A549 (cell line): ENCODE measurements around the gene PIAS2. TPM values are rescaled to one million over a fixed set of nuclear protein-coding genes. Genes with fewer than 3 reads are reported as not detected.

Experiments used
- ATAC-seq, 2 experiments: fragments of 200-7000 bp in 1 of 2; fragments of >200 bp in 1 of 2; cut with Nextera tagmentation in 1 of 2; cut with Tn5 transposase in 1 of 2; 3 replicates each; pipeline versions ENCODE4 v1.8.0 to v1.9.1; 2018 to 2020; ENCODE audit warnings: mild to moderate bottlenecking in 1 of 2, moderate library complexity in 1 of 2
- CTCF ChIA-PET: fragments of 300-600 bp; sonication (Branson Sonifier 250); formaldehyde crosslinking; extraction: SDS; loops from one replicate; lab custom pipeline; 2021; ENCODE audit warnings: antibody characterized with exemption, inconsistent platforms; lab: Yijun Ruan, JAX
- POLR2A ChIA-PET: fragments of 350-600 bp; formaldehyde crosslinking; extraction: SDS; loops from one replicate; lab custom pipeline; 2021; ENCODE audit warnings: antibody characterized with exemption, inconsistent platforms; lab: Yijun Ruan, JAX
- DNase-seq, 2 experiments: peaks; one replicate each; pipeline versions ENCODE4 v3.0.0 to v3.0.0-alpha.2; 2011 to 2016; ENCODE audit warnings: low read depth in 1 of 2, low spot score in 1 of 2
- FAIRE-seq: peaks from 2 replicates; lab custom pipeline; 2011; peaks lifted over from hg19 to GRCh38; lab: Jason Lieb, UNC
- H3K27ac ChIP-seq, 2 experiments: fragments of >200 bp; sonication (Bioruptor Twin); formaldehyde crosslinking; 3 replicates each; pipeline ENCODE4 v1.5.1; 2016 to 2017
- H3K4me1 ChIP-seq: fragments of >200 bp; sonication (Bioruptor Twin); formaldehyde crosslinking; 3 replicates; pipeline ENCODE4 v1.6.1; 2016
- H3K4me2 ChIP-seq: fragments of >200 bp; sonication (Bioruptor Twin); formaldehyde crosslinking; 3 replicates; pipeline ENCODE4 v1.6.1; 2016
- H3K4me3 ChIP-seq: fragments of >200 bp; sonication (Bioruptor Twin); formaldehyde crosslinking; 3 replicates; pipeline ENCODE4 v1.5.1; 2016
- H3K9me3 ChIP-seq: fragments of >200 bp; sonication (Bioruptor Twin); formaldehyde crosslinking; 3 replicates; pipeline ENCODE4 v1.6.1; 2016
- BHLHE40 ChIP-seq: IDR thresholded peaks from 2 replicates; pipeline ENCODE4 v1.6.1; 2012; ENCODE audit warnings: low read depth, low read length, inconsistent platforms
- HDAC2 ChIP-seq: fragments of 200-600 bp; sonication (generic); IDR thresholded peaks from 2 replicates; pipeline ENCODE4 v1.6.1; 2016
- HOXB13 ChIP-seq: fragments of 250-450 bp; sonication (Bioruptor Pico); IDR thresholded peaks from 2 replicates; pipeline ENCODE4 v1.5.0; 2020; ENCODE audit warnings: low read depth, mild to moderate bottlenecking, moderate library complexity
- HOXB5 ChIP-seq: fragments of 250-450 bp; sonication (Bioruptor Pico); IDR thresholded peaks from 2 replicates; pipeline ENCODE4 v1.5.0; 2020; ENCODE audit warnings: mild to moderate bottlenecking, moderate library complexity
- KDM1A ChIP-seq: fragments of 200-600 bp; sonication (generic); IDR thresholded peaks from 2 replicates; pipeline ENCODE4 v1.6.1; 2016; ENCODE audit warnings: low read depth, mild to moderate bottlenecking
- MAFK ChIP-seq: fragments of 450-650 bp; IDR thresholded peaks from 2 replicates; pipeline ENCODE4 v1.6.1; 2014; ENCODE audit not compliant: partially characterized antibody
- MYC ChIP-seq: IDR thresholded peaks from 2 replicates; pipeline ENCODE4 v1.6.1; 2012; ENCODE audit warnings: mild to moderate bottlenecking, inconsistent platforms, low read length, improper control_type of control experiment, borderline replicate concordance
- NPAS2 ChIP-seq: fragments of 250-450 bp; sonication (Bioruptor Pico); IDR thresholded peaks from 2 replicates; pipeline ENCODE4 v1.8.0; 2022; ENCODE audit warnings: mild to moderate bottlenecking, moderate library complexity, borderline replicate concordance
- POLR2AphosphoS2 ChIP-seq: conservative IDR thresholded peaks from 2 replicates; pipeline ENCODE4 v1.6.1; 2012; ENCODE audit warnings: low read length, improper control_type of control experiment, inconsistent platforms
- RAD21 ChIP-seq, 2 experiments: fragments of >200 bp in 1 of 2; sonication (Bioruptor Twin) in 1 of 2; formaldehyde crosslinking in 1 of 2; IDR thresholded peaks in 1 of 2; conservative IDR thresholded peaks in 1 of 2; 2 replicates in 1 of 2; 3 replicates in 1 of 2; pipeline ENCODE4 v1.6.1; 2012 to 2018; ENCODE audit warnings: inconsistent platforms in 1 of 2
- RARB ChIP-seq: fragments of 250-450 bp; sonication (Bioruptor Pico); IDR thresholded peaks from 2 replicates; pipeline ENCODE4 v1.8.0; 2021; ENCODE audit warnings: mild to moderate bottlenecking, moderate library complexity
- RFX5 ChIP-seq: fragments of 450-650 bp; IDR thresholded peaks from 2 replicates; pipeline ENCODE4 v1.7.1; 2014; ENCODE audit warnings: antibody characterized with exemption, mild to moderate bottlenecking, moderate library complexity
- RNF2 ChIP-seq: fragments of 200-600 bp; sonication (generic); IDR thresholded peaks from 2 replicates; pipeline ENCODE4 v1.6.1; 2016; ENCODE audit warnings: low read depth, mild to moderate bottlenecking, antibody characterized with exemption, moderate library complexity, borderline replicate concordance
- SMC3 ChIP-seq: fragments of >200 bp; sonication (Bioruptor Twin); formaldehyde crosslinking; IDR thresholded peaks from 3 replicates; pipeline ENCODE4 v1.6.1; 2018; ENCODE audit warnings: inconsistent platforms
- TFCP2L1 ChIP-seq: fragments of 250-450 bp; sonication (Bioruptor Pico); IDR thresholded peaks from 2 replicates; pipeline ENCODE4 v1.5.0; 2021; ENCODE audit warnings: mild to moderate bottlenecking
- ZFP36 ChIP-seq: fragments of 450-650 bp; IDR thresholded peaks from 2 replicates; pipeline ENCODE4 v1.6.1; 2014; ENCODE audit warnings: borderline replicate concordance; ENCODE audit not compliant: partially characterized antibody
- WGBS: methylation state at CpG from one replicate; pipeline ENCODE4 v1.1.6; 2017; ENCODE audit errors: missing lambda C conversion rate; 5-methylcytosine and 5-hydroxymethylcytosine counted together
- polyA plus RNA-seq, 4 experiments: library from polyadenylated mRNA; depleted of rRNA in 3 of 4; stranded (reverse); fragments of >200 nt; fragmentation: RNase III in 1 of 4; extraction: RNeasy Plus Mini Kit Qiagen cat#74134 plus additional on column Dnase treatment in 1 of 4; gene quantifications; 2 replicates in 3 of 4; 3 replicates in 1 of 4; pipeline ENCODE4 v1.2.3, GENCODE V29; 2011 to 2017
- TF ChIP-seq, protein P1 (sequence below): fragments of >200 bp; sonication (Bioruptor Twin); formaldehyde crosslinking; IDR thresholded peaks from 3 replicates; pipeline ENCODE4 v1.6.1; 2016
- TF ChIP-seq, protein P2 (sequence below): fragments of >200 bp; sonication (Bioruptor Twin); formaldehyde crosslinking; IDR thresholded peaks from 3 replicates; pipeline ENCODE4 v1.5.1; 2016
- TF ChIP-seq, protein P3 (sequence below): fragments of >200 bp; sonication (Bioruptor Twin); formaldehyde crosslinking; IDR thresholded peaks from 2 replicates; pipeline ENCODE4 v1.6.1; 2016
- TF ChIP-seq, protein P4 (sequence below): fragments of 450-650 bp; IDR thresholded peaks from 2 replicates; pipeline ENCODE4 v1.6.1; 2014; ENCODE audit warnings: antibody characterized with exemption
- TF ChIP-seq, protein P5 (sequence below): IDR thresholded peaks from 2 replicates; pipeline ENCODE4 v1.6.1; 2012
- TF ChIP-seq, protein P6 (sequence below): IDR thresholded peaks from 2 replicates; pipeline ENCODE4 v1.6.1; 2012; ENCODE audit warnings: low read depth, borderline replicate concordance

PIAS2 gene
- polyA plus RNA-seq, 2 of the 4 experiments (the other 2 are of a cell fraction), result 6.7 to 6.8 TPM

DNA sequence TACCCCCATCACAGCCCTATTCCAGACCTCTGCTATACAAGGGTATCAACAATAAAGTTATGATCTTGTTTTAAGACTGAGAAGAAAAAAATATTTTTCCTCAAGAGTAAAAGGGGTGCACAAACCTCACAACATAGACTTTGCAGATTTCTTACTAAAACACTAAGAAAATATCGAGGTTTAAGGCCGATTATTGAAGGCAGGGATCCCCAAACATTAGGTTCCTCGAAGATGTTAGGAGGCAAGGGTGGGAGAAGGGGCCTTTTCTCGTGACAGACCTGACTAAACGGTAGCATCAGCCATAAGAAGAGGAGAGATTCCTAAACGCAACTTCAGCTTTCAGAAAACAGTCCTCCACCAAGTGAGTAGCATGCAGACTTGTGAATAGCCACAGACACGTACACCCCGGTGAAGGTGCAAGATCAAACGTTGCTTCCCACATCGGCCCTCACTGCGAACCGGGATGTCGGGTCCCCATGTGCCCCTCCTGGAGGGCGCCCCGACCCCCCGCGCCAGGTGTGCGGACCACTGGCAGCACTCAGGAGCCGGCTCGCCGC is 678 bp downstream of the PIAS2 start:
- H3K9me3 ChIP-seq, result no peaks in the 10 kb centered on the region
- H3K27ac ChIP-seq, result peak overlapping the region; percentile 92 to 95
- POLR2A ChIA-PET, result interaction anchor here (1.0 to 1.2 kb wide), 2 partner anchors 39 to 233 kb away, joined by 3 read pairs; no protein-coding TSS in a partner anchor
- 2% methylated on average over 11 of the region's 21 CpGs for WGBS
- peaks cover 12% of the 10 kb centered on the region; the same call in 1 of the 3 replicates for H3K4me1 ChIP-seq
- CTCF ChIA-PET, result no interaction called here
- no peak for FAIRE-seq
- peak in 1 of 2 experiments; percentile 14 for DNase-seq
- peak in 1 of 2 experiments; percentile 11; a peak in 2 of 6 replicates for ATAC-seq
- H3K4me2 ChIP-seq, result peak overlapping the region; percentile 77
- peak overlapping the region; percentile 96 for H3K4me3 ChIP-seq
- TF ChIP-seq ZFP36 (no peak), RARB (CRISPR knock-in tag) (no peak), NPAS2 (CRISPR knock-in tag) (no peak), HOXB13 (no peak), MAFK (no peak), KDM1A (no peak), HOXB5 (CRISPR knock-in tag) (no peak)
- TF ChIP-seq, protein P1, sequence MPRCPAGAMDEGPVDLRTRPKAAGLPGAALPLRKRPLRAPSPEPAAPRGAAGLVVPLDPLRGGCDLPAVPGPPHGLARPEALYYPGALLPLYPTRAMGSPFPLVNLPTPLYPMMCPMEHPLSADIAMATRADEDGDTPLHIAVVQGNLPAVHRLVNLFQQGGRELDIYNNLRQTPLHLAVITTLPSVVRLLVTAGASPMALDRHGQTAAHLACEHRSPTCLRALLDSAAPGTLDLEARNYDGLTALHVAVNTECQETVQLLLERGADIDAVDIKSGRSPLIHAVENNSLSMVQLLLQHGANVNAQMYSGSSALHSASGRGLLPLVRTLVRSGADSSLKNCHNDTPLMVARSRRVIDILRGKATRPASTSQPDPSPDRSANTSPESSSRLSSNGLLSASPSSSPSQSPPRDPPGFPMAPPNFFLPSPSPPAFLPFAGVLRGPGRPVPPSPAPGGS, result no peak
- TF ChIP-seq, protein P2, sequence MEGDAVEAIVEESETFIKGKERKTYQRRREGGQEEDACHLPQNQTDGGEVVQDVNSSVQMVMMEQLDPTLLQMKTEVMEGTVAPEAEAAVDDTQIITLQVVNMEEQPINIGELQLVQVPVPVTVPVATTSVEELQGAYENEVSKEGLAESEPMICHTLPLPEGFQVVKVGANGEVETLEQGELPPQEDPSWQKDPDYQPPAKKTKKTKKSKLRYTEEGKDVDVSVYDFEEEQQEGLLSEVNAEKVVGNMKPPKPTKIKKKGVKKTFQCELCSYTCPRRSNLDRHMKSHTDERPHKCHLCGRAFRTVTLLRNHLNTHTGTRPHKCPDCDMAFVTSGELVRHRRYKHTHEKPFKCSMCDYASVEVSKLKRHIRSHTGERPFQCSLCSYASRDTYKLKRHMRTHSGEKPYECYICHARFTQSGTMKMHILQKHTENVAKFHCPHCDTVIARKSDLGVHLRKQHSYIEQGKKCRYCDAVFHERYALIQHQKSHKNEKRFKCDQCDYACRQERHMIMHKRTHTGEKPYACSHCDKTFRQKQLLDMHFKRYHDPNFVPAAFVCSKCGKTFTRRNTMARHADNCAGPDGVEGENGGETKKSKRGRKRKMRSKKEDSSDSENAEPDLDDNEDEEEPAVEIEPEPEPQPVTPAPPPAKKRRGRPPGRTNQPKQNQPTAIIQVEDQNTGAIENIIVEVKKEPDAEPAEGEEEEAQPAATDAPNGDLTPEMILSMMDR, result no peak
- TF ChIP-seq, protein P3, sequence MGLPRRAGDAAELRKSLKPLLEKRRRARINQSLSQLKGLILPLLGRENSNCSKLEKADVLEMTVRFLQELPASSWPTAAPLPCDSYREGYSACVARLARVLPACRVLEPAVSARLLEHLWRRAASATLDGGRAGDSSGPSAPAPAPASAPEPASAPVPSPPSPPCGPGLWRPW, result no peak
- TF ChIP-seq, all 56 proteins: peak for 0

DNA sequence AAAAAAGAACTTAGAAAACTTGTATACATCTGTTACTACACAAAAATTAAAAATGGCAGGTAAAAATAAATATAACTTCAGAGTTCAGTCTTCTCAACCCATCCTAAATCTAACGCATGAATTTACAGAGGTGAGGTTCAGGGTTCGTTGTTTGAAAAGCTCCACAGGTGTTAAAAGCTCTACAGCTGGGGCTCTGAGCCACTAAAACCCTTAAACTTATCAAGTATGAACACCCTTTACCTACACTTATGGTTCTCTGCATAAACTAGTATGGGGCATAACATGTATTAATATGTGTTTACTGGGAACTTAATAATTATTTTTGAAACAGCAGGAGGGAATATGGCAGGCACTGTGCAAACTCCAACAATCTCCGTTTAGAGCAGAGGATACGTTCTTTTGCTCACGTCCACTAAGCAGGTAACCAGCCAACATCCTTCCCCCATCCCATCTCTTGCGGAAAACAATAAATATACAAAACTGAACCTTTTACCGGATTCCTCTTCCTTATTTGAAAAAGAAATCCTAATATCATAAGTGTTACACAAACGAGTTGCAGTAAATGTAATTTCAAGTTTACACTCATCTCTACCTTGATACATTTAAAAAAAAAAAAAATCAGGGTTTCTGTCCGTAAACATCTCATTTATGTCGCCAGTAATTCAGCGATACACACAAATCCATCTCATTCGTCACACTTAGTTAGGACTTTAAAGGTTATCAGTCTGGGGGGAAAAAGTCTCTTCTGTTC is 1.3 kb downstream of the PIAS2 start:
- Histone ChIP-seq H3K4me3 (peak overlapping the region; percentile 96), H3K4me1 (peaks cover 12% of the 10 kb centered on the region; the same call in 1 of the 3 replicates), H3K9me3 (no peaks in the 10 kb centered on the region), H3K27ac (peak overlapping the region in 1 of 2 experiments; percentile 95; a peak in 4 of 6 replicates), H3K4me2 (peak overlapping the region; percentile 77)
- WGBS, result 78% methylated on average over 12 of the region's 12 CpGs
- POLR2A ChIA-PET, result no interaction called here
- TF ChIP-seq, protein P4, sequence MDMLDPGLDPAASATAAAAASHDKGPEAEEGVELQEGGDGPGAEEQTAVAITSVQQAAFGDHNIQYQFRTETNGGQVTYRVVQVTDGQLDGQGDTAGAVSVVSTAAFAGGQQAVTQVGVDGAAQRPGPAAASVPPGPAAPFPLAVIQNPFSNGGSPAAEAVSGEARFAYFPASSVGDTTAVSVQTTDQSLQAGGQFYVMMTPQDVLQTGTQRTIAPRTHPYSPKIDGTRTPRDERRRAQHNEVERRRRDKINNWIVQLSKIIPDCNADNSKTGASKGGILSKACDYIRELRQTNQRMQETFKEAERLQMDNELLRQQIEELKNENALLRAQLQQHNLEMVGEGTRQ, result no peak
- TF ChIP-seq HDAC2 (no peak), RAD21 (conservative IDR thresholded peaks at IDR 0.05 in 1 of 2, IDR thresholded peaks at IDR 0.05 in 1 of 2) (no peak), MYC (no peak), ZFP36 (no peak), NPAS2 (CRISPR knock-in tag) (no peak), BHLHE40 (no peak), TFCP2L1 (CRISPR knock-in tag) (no peak), MAFK (no peak), RFX5 (no peak), RNF2 (no peak), HOXB5 (CRISPR knock-in tag) (no peak), POLR2AphosphoS2 (no peak), SMC3 (no peak)
- TF ChIP-seq, protein P5, sequence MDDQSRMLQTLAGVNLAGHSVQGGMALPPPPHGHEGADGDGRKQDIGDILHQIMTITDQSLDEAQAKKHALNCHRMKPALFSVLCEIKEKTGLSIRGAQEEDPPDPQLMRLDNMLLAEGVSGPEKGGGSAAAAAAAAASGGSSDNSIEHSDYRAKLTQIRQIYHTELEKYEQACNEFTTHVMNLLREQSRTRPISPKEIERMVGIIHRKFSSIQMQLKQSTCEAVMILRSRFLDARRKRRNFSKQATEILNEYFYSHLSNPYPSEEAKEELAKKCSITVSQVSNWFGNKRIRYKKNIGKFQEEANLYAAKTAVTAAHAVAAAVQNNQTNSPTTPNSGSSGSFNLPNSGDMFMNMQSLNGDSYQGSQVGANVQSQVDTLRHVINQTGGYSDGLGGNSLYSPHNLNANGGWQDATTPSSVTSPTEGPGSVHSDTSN, result no peak
- TF ChIP-seq, protein P6, sequence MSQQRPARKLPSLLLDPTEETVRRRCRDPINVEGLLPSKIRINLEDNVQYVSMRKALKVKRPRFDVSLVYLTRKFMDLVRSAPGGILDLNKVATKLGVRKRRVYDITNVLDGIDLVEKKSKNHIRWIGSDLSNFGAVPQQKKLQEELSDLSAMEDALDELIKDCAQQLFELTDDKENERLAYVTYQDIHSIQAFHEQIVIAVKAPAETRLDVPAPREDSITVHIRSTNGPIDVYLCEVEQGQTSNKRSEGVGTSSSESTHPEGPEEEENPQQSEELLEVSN, result no peak
- TF ChIP-seq, protein P2, result no peak
- DNase-seq (no peak), ATAC-seq (no peak), FAIRE-seq (no peak)
- CTCF ChIA-PET, result no interaction called here
